Progenitor cell of endocrine pancreas (in vitro differentiated cells): Measurements from ENCODE around the gene GIPC3. TPM values are rescaled to one million over a fixed set of nuclear protein-coding genes. Genes with fewer than 3 reads are reported as not detected.
A peak's percentile ranks its signal among the peaks of the same experiment; 100 is the strongest.

Experiments used
- DNase-seq: peaks from one replicate; pipeline ENCODE4 v3.0.0; 2021; ENCODE audit warnings: low spot score; ENCODE audit not compliant: unreplicated experiment
- H3K27ac Mint-ChIP-seq: 2 replicates; pipeline ENCODE4 v1.8.0; 2021; ENCODE audit warnings: mild to moderate bottlenecking, moderate library complexity, mixed read lengths
- H3K27me3 Mint-ChIP-seq: 2 replicates; pipeline ENCODE4 v1.8.0; 2021; ENCODE audit warnings: mixed read lengths
- H3K36me3 Mint-ChIP-seq: 2 replicates; pipeline ENCODE4 v1.8.0; 2022; ENCODE audit warnings: mixed read lengths; ENCODE audit not compliant: insufficient read depth
- H3K4me1 Mint-ChIP-seq: 2 replicates; pipeline ENCODE4 v1.8.0; 2021; ENCODE audit warnings: low read depth, mixed read lengths
- H3K4me3 Mint-ChIP-seq: 2 replicates; pipeline ENCODE4 v1.8.0; 2021; ENCODE audit warnings: low read depth, mild to moderate bottlenecking, moderate library complexity, mixed read lengths
- H3K9me3 Mint-ChIP-seq: 2 replicates; pipeline ENCODE4 v1.8.0; 2021; ENCODE audit warnings: low read depth, mixed read lengths
- CTCF ChIP-seq: fragments of 200-600 bp; sonication (generic); IDR thresholded peaks from one replicate; pipeline ENCODE4 v1.5.0; 2021; ENCODE audit warnings: antibody characterized with exemption, mild to moderate bottlenecking; ENCODE audit not compliant: unreplicated experiment
- total RNA-seq: library from RNA; stranded (reverse); gene quantifications from 2 replicates; pipeline ENCODE4 v1.2.1, GENCODE V29; 2021

Gene GIPC3
- total RNA-seq, 1 donor from 2014 or later: not detected

- Mint-ChIP-seq H3K27ac (no peak overlapping the region), H3K36me3 (peaks cover 11% of the 10 kb centered on the region), H3K4me1 (peaks cover 14% of the 10 kb centered on the region), H3K4me3 (peak overlapping the region; percentile 70), H3K9me3 (no peaks in the 10 kb centered on the region), H3K27me3 (peaks cover 17% of the 10 kb centered on the region)
- no peak for TF ChIP-seq CTCF
- peak; percentile 99 for DNase-seq
Measured at GRCh38 chr19:3572132-3572854, 13.0 kb upstream of the GIPC3 start.

- Mint-ChIP-seq H3K9me3 (no peaks in the 10 kb centered on the region), H3K36me3 (peaks cover 11% of the 10 kb centered on the region), H3K27me3 (peaks cover 17% of the 10 kb centered on the region), H3K27ac (no peak within 1 kb of the TSS), H3K4me1 (peaks cover 14% of the 10 kb centered on the region), H3K4me3 (peak within 1 kb of the TSS; percentile 70)
- no peak for DNase-seq
- TF ChIP-seq CTCF: no peak
Measured at GRCh38 chr19:3572855-3573161, 12.5 kb upstream of the GIPC3 start, which contains the start of gene HMG20B. HMG20B (plus strand) TSS chr19:3572944; CDS start chr19:3573310, 366 bp downstream.

- Mint-ChIP-seq H3K27ac (no peak overlapping the region), H3K4me1 (peaks cover 14% of the 10 kb centered on the region), H3K9me3 (no peaks in the 10 kb centered on the region), H3K36me3 (peaks cover 11% of the 10 kb centered on the region), H3K4me3 (peak overlapping the region; percentile 69), H3K27me3 (peaks cover 17% of the 10 kb centered on the region)
- no peak for DNase-seq
- no peak for TF ChIP-seq CTCF
Measured at GRCh38 chr19:3573162-3573857, 12.0 kb upstream of the GIPC3 start.

- Mint-ChIP-seq H3K27ac (no peak overlapping the region), H3K36me3 (peaks cover 11% of the 10 kb centered on the region), H3K4me3 (peak overlapping the region; percentile 69), H3K4me1 (peaks cover 14% of the 10 kb centered on the region), H3K9me3 (no peaks in the 10 kb centered on the region), H3K27me3 (peaks cover 22% of the 10 kb centered on the region)
- peak; percentile 54 for DNase-seq
- no peak for TF ChIP-seq CTCF
Measured at GRCh38 chr19:3573858-3574637, 11.2 kb upstream of the GIPC3 start.

- peaks cover 14% of the 10 kb centered on the region for H3K4me1 Mint-ChIP-seq
- peak overlapping the region; percentile 59 for H3K4me3 Mint-ChIP-seq
- peaks cover 11% of the 10 kb centered on the region for H3K36me3 Mint-ChIP-seq
- no peaks in the 10 kb centered on the region for H3K9me3 Mint-ChIP-seq
- DNase-seq: no peak
- H3K27me3 Mint-ChIP-seq: peaks cover 35% of the 10 kb centered on the region
- peak overlapping the region; percentile 9 for H3K27ac Mint-ChIP-seq
- peak; percentile 48 for TF ChIP-seq CTCF
Measured at GRCh38 chr19:3575260-3575741, 10.0 kb upstream of the GIPC3 start.
